ENCODE measurements around the gene TPK1. TPM values are rescaled to one million over a fixed set of nuclear protein-coding genes. Genes with fewer than 3 reads are reported as not detected.

The TPK1 gene
- polyA plus RNA-seq, 1 of the 3 experiments (the other 2 are of a cell fraction): 3.3 TPM

GRCh38 chr7:144713850-144714249 is 122.0 kb downstream of the TPK1 start:
- no peak overlapping the region for H3K9ac ChIP-seq
- no peaks in the 10 kb centered on the region for H3K9me2 ChIP-seq
- no peaks in the 10 kb centered on the region for H3K79me2 ChIP-seq (ENCODE audit: insufficient read depth)
- no peak overlapping the region for H3K4me3 ChIP-seq (ENCODE audit: low read depth in 2 of 2, low read length in 1 of 2)
- H3K27ac ChIP-seq (ENCODE audit: low read depth in 2 of 2, low read length in 1 of 2): no peak overlapping the region
- 2% methylated on average over 2 of the region's 2 CpGs for WGBS (ENCODE audit: low lambda C conversion rate)
- H3K4me1 ChIP-seq (ENCODE audit: control insufficient read depth in 1 of 2, insufficient read depth in 2 of 2, low read depth in 1 of 2, low read length in 1 of 2): no peaks in the 10 kb centered on the region
- DNase-seq: no peak
- no peaks in the 10 kb centered on the region for H3K9me3 ChIP-seq
- no peaks in the 10 kb centered on the region for H4K20me1 ChIP-seq (ENCODE audit: insufficient read depth)
- no peak overlapping the region for H3K4me2 ChIP-seq
- no peak overlapping the region for H2AFZ ChIP-seq (ENCODE audit: low read depth)
- CTCF ChIA-PET: interaction anchor here (0.9 to 1.8 kb wide), 3 partner anchors 14 to 25 kb away, joined by 3 to 7 read pairs (median 3); no protein-coding TSS in a partner anchor
- POLR2A ChIA-PET: no interaction called here
- TF ChIP-seq MEF2A (IDR thresholded peaks at IDR 0.05; ENCODE audit: borderline replicate concordance, low read depth) (no peak), YY1 (IDR thresholded peaks at IDR 0.05; ENCODE audit: low read depth) (no peak), RCOR1 (IDR thresholded peaks at IDR 0.05; ENCODE audit: low read length) (no peak), GATA2 (CRISPR knock-in tag; IDR thresholded peaks at IDR 0.05) (no peak), SMC3 (IDR thresholded peaks at IDR 0.05; ENCODE audit: low read depth, low read length) (no peak), EP300 (IDR thresholded peaks at IDR 0.05; ENCODE audit: borderline replicate concordance in 1 of 2, low read depth in 1 of 2, low read length in 1 of 2) (no peak), PBX3 (IDR thresholded peaks at IDR 0.05) (no peak), RAD21 (IDR thresholded peaks at IDR 0.05; ENCODE audit: low read length) (no peak), CHD2 (IDR thresholded peaks at IDR 0.05; ENCODE audit: low read length, partially characterized antibody) (no peak), SIN3A (IDR thresholded peaks at IDR 0.05; ENCODE audit: borderline replicate concordance, low read depth, low read length) (no peak), POLR2AphosphoS5 (IDR thresholded peaks at IDR 0.05; ENCODE audit: low read depth, low read length) (no peak)
- H3K27me3 ChIP-seq (ENCODE audit: insufficient read depth): no peaks in the 10 kb centered on the region
- no peaks in the 10 kb centered on the region for H3F3A ChIP-seq (replicated peaks; ENCODE audit: insufficient read depth)
- H3K36me3 ChIP-seq (replicated peaks in 1 of 2; ENCODE audit: control insufficient read depth in 1 of 2, insufficient read depth in 2 of 2, low read length in 1 of 2): no peaks in the 10 kb centered on the region

GRCh38 chr7:144710791-144711190 is 125.1 kb downstream of the TPK1 start:
- ChIA-PET CTCF (interaction anchor here (2.0 kb wide), 1 partner anchor 41 kb away, joined by 4 read pairs; no protein-coding TSS in a partner anchor), POLR2A (no interaction called here)
- no peak overlapping the region for H3K4me2 ChIP-seq
- H4K20me1 ChIP-seq (ENCODE audit: insufficient read depth): no peaks in the 10 kb centered on the region
- H3K9ac ChIP-seq: no peak overlapping the region
- H2AFZ ChIP-seq (ENCODE audit: low read depth): no peak overlapping the region
- TF ChIP-seq CTCF (IDR thresholded peaks at IDR 0.05) (no peak), FOXJ3 (CRISPR knock-in tag; IDR thresholded peaks at IDR 0.05) (no peak), REST (IDR thresholded peaks at IDR 0.05; ENCODE audit: low read depth, low read length) (no peak)
- H3K9me3 ChIP-seq: no peaks in the 10 kb centered on the region
- H3K27me3 ChIP-seq (ENCODE audit: insufficient read depth): no peaks in the 10 kb centered on the region
- H3K79me2 ChIP-seq (ENCODE audit: insufficient read depth): no peaks in the 10 kb centered on the region
- no peak overlapping the region for H3K4me3 ChIP-seq (ENCODE audit: low read depth in 2 of 2, low read length in 1 of 2)
- WGBS (ENCODE audit: low lambda C conversion rate): 2% methylated on average over 4 of the region's 4 CpGs
- no peaks in the 10 kb centered on the region for H3F3A ChIP-seq (replicated peaks; ENCODE audit: insufficient read depth)
- H3K4me1 ChIP-seq (ENCODE audit: control insufficient read depth in 1 of 2, insufficient read depth in 2 of 2, low read depth in 1 of 2, low read length in 1 of 2): no peaks in the 10 kb centered on the region
- H3K27ac ChIP-seq (ENCODE audit: low read depth in 2 of 2, low read length in 1 of 2): no peak overlapping the region
- H3K9me2 ChIP-seq: no peaks in the 10 kb centered on the region
- H3K36me3 ChIP-seq (replicated peaks in 1 of 2; ENCODE audit: control insufficient read depth in 1 of 2, insufficient read depth in 2 of 2, low read length in 1 of 2): no peaks in the 10 kb centered on the region
- no peak for DNase-seq
